ENCODE results near the gene EXOSC1.
A peak's percentile ranks its signal among the peaks of the same experiment; 100 is the strongest.

DNA sequence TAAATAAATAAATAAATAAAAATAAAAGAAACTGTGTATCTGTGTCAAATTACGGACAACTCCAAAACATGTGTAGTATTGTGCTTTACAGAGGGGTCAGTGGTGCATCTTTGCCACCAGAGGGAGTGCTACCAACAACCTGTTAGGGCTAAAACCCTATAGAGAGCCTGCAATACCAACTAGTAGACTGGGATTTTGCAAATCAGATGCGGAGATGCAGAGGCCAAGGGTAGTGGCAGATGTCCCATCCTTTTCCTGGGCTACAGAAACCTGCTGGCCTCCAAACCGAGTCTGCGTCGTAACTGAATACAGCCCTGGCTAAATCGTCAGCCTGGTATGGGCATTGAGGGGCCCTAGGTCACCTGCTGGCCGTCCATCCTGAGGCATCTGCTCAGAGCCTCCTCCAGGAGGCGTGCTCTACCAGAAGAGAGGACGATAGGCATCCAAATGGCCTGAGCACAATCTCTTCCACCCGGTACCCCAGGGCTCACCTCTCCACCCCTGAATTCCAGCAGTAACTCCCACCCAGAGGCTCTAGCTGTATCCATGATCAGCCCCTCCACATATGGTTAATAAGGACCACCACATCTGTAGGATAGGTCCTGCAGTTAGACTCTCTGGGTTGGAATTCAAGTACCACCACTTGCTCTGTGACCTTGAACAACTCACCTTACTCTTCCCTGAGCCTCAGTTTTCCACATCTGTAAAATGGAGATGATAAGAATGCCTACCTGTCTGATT, 38.4 kb downstream of the EXOSC1 start:
- peak; percentile 78 to 91 (median 82) for TF ChIP-seq CTCF (IDR thresholded peaks at IDR 0.05)
- no peak for TF ChIP-seq POLR2A (IDR thresholded peaks at IDR 0.05)

Data from body of pancreas (tissue), 4 donors.